H1 (cell line): ENCODE data around the gene ELL2. TPM values are rescaled to one million over a fixed set of nuclear protein-coding genes. Genes with fewer than 3 reads are reported as not detected.

ENCODE experiments used
- BRCA1 ChIP-seq: IDR thresholded peaks from 2 replicates; pipeline ENCODE4 v1.6.1; 2012; ENCODE audit warnings: low read depth, low read length, improper control_type of control experiment
- CBX5 ChIP-seq: fragments of 300-800, 300-1000 bp; sonication (generic); IDR thresholded peaks from 2 replicates; pipeline ENCODE4 v1.7.1; 2016; ENCODE audit warnings: antibody characterized with exemption, low read length, low read depth
- GTF2F1 ChIP-seq: IDR thresholded peaks from 2 replicates; pipeline ENCODE4 v1.6.1; 2012; ENCODE audit warnings: low read depth, low read length, improper control_type of control experiment, borderline replicate concordance
- JUND ChIP-seq: IDR thresholded peaks from 2 replicates; pipeline ENCODE4 v1.6.1; 2011; ENCODE audit warnings: mild to moderate bottlenecking, improper control_type of control experiment, low read length
- KDM1A ChIP-seq: fragments of 200-600, 300-600 bp; sonication (generic); IDR thresholded peaks from 2 replicates; pipeline ENCODE4 v1.7.1; 2016; ENCODE audit warnings: mild to moderate bottlenecking, low read length, borderline replicate concordance
- NANOG ChIP-seq: IDR thresholded peaks from 2 replicates; pipeline ENCODE4 v1.6.1; 2011; ENCODE audit warnings: low read length, low read depth, mild to moderate bottlenecking, inconsistent platforms; ENCODE audit not compliant: insufficient read depth, poor library complexity, severe bottlenecking
- RAD21 ChIP-seq, 2 experiments: IDR thresholded peaks in 1 of 2; conservative IDR thresholded peaks in 1 of 2; 2 replicates each; pipeline ENCODE4 v1.6.1; 2011; ENCODE audit warnings: low read depth in 2 of 2, low read length in 2 of 2, improper control_type of control experiment in 1 of 2, inconsistent platforms in 1 of 2, mild to moderate bottlenecking in 1 of 2, moderate library complexity in 1 of 2
- SP1 ChIP-seq: IDR thresholded peaks from 2 replicates; pipeline ENCODE4 v1.6.1; 2011; ENCODE audit warnings: low read depth, low read length
- SP2 ChIP-seq: IDR thresholded peaks from 2 replicates; pipeline ENCODE4 v1.6.1; 2012; ENCODE audit warnings: mild to moderate bottlenecking, low read length, inconsistent platforms
- polyA plus RNA-seq, 7 experiments: library from polyadenylated mRNA; depleted of rRNA in 3 of 7; stranded (reverse) in 5 of 7; unstranded in 2 of 7; fragments of >200 nt in 5 of 7; fragments of 200-250 nt in 2 of 7; gene quantifications; 1 replicate in 5 of 7; 2 replicates in 1 of 7; 4 replicates in 1 of 7; pipeline versions ENCODE4 v1.2.1 to v1.2.3, GENCODE V29; 2011 to 2013; ENCODE audit warnings: missing spikeins in 2 of 7, mixed read lengths in 2 of 7
- total RNA-seq: library from RNA; stranded (reverse); fragmentation: NEBNext Ultra II Directional; extraction: Animal tissue kit (Norgen Biotek cat#: 25700); gene quantifications from 2 replicates; pipeline ENCODE4 v1.2.1, GENCODE V29; 2021

ELL2 gene
- total and polyA plus RNA-seq, 2 of the 8 experiments (the other 6 are each of a cell fraction or from before 2014, with no cell fraction given), result 6.3 to 29.4 TPM

DNA sequence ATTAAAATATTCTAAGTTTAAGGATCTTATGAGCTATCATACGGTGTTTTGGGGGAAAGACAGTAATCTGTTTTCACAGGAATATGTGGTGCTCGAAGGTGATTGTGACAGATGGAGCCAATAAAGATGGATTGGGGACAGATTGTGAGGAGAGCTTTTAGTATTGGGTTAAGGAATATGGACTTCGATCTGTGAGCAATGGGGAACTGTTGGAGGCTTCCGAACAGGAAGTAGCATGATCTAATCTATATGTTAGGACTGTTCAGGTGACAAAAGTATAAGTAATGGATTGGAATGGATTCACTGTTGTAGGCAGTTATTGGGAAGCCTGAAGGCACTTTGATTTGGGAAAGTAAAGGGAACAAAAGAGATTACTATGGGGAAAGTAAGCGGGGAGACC, 7.4 kb upstream of the ELL2 start (continued):
- TF ChIP-seq KDM1A, result no peak
- no peak for TF ChIP-seq NANOG
- TF ChIP-seq GTF2F1, result no peak
- TF ChIP-seq JUND, result no peak
- TF ChIP-seq SP2, result no peak
- no peak for TF ChIP-seq CBX5
- no peak for TF ChIP-seq SP1
- TF ChIP-seq BRCA1, result no peak
- no peak for TF ChIP-seq RAD21 (IDR thresholded peaks at IDR 0.05 in 1 of 2, conservative IDR thresholded peaks at IDR 0.05 in 1 of 2; ENCODE audit: low read depth in 2 of 2, low read length in 2 of 2)
